H1 (cell line): ENCODE results near the gene MYH7B. TPM values are rescaled to one million over a fixed set of nuclear protein-coding genes. Genes with fewer than 3 reads are reported as not detected.

Experiments used
- CTCF ChIA-PET: fragments of 300-600 bp; sonication (Branson Sonifier 250); formaldehyde crosslinking; loops from one replicate; lab custom pipeline; 2021; ENCODE audit not compliant: partially characterized antibody; lab: Charles Lee
- POLR2A ChIA-PET: fragments of 300-600 bp; sonication (Branson Sonifier 250); formaldehyde crosslinking; loops from one replicate; lab custom pipeline; 2021; ENCODE audit warnings: inconsistent platforms; ENCODE audit not compliant: partially characterized antibody; lab: Charles Lee
- DNase-seq, 2 experiments: peaks; one replicate each; pipeline versions ENCODE4 v3.0.0 to v3.0.0-alpha.2; 2010 to 2022; ENCODE audit warnings: low spot score in 2 of 2, low read depth in 1 of 2, mixed read lengths in 1 of 2
- FAIRE-seq: peaks from 2 replicates; lab custom pipeline; 2011; peaks lifted over from hg19 to GRCh38; lab: Jason Lieb, UNC
- H2AFZ ChIP-seq: 2 replicates; pipeline ENCODE4 v1.8.1; 2012; ENCODE audit warnings: low read length, inconsistent platforms
- H2AK5ac ChIP-seq: 2 replicates; pipeline ENCODE4 v1.6.1; 2013; ENCODE audit warnings: low read depth, low read length
- H2BK120ac ChIP-seq: replicated peaks from 2 replicates; pipeline ENCODE3; 2013; ENCODE audit warnings: low read depth, low read length, inconsistent platforms
- H2BK12ac ChIP-seq: 2 replicates; pipeline ENCODE4 v1.6.1; 2013; ENCODE audit warnings: low read depth, low read length
- H2BK15ac ChIP-seq: 2 replicates; pipeline ENCODE4 v1.6.1; 2013; ENCODE audit warnings: low read length
- H2BK20ac ChIP-seq: 2 replicates; pipeline ENCODE4 v1.6.1; 2013; ENCODE audit warnings: low read length
- H2BK5ac ChIP-seq: 2 replicates; pipeline ENCODE4 v1.6.1; 2013; ENCODE audit warnings: low read depth, low read length
- H3K14ac ChIP-seq: 2 replicates; pipeline ENCODE4 v1.6.1; 2013; ENCODE audit warnings: inconsistent platforms; ENCODE audit not compliant: insufficient read length
- H3K18ac ChIP-seq: 2 replicates; pipeline ENCODE4 v1.6.1; 2013; ENCODE audit warnings: low read length; ENCODE audit errors: extremely low read depth
- H3K23ac ChIP-seq: 2 replicates; pipeline ENCODE4 v1.6.1; 2013; ENCODE audit warnings: inconsistent platforms; ENCODE audit not compliant: insufficient read length
- H3K23me2 ChIP-seq: 2 replicates; pipeline ENCODE4 v1.6.1; 2013; ENCODE audit warnings: low read depth, low read length
- H3K27ac ChIP-seq: 2 replicates; pipeline ENCODE4 v1.6.1; 2011; ENCODE audit warnings: low read depth, low read length, inconsistent platforms
- H3K27me3 ChIP-seq, 4 experiments: replicated peaks in 1 of 4; 1 replicate in 1 of 4; 2 replicates in 3 of 4; pipeline versions ENCODE4 v1.6.1 to v1.8.1; 2011 to 2013; ENCODE audit warnings: low read length in 3 of 4, mild to moderate bottlenecking in 3 of 4, inconsistent platforms in 2 of 4, mixed read lengths in 2 of 4, moderate library complexity in 1 of 4; ENCODE audit not compliant: control insufficient read depth in 3 of 4, insufficient read depth in 3 of 4; ENCODE audit errors: extremely low read depth in 1 of 4
- H3K36me3 ChIP-seq, 4 experiments: 2 replicates each; pipeline versions ENCODE4 v1.6.1 to v1.8.1; 2011 to 2013; ENCODE audit warnings: mild to moderate bottlenecking in 4 of 4, low read length in 3 of 4, moderate library complexity in 2 of 4, control low read depth in 1 of 4, inconsistent platforms in 1 of 4; ENCODE audit not compliant: insufficient read depth in 4 of 4, control insufficient read depth in 2 of 4
- H3K4ac ChIP-seq: replicated peaks from 2 replicates; pipeline ENCODE3; 2013; ENCODE audit warnings: low read length, low read depth, mixed read lengths, inconsistent platforms; ENCODE audit not compliant: insufficient read length
- H3K4me1 ChIP-seq, 4 experiments: replicated peaks in 1 of 4; 1 replicate in 1 of 4; 2 replicates in 3 of 4; pipeline versions ENCODE4 v1.6.1 to v1.8.1; 2011 to 2013; ENCODE audit warnings: low read length in 3 of 4, inconsistent platforms in 2 of 4, mixed read lengths in 1 of 4; ENCODE audit not compliant: insufficient read depth in 4 of 4, control insufficient read depth in 3 of 4
- H3K4me2 ChIP-seq, 2 experiments: 2 replicates each; pipeline versions ENCODE4 v1.6.1 to v1.8.1; 2011 to 2013; ENCODE audit warnings: low read depth in 2 of 2, low read length in 2 of 2, control low read depth in 1 of 2, inconsistent platforms in 1 of 2, mild to moderate bottlenecking in 1 of 2; ENCODE audit not compliant: insufficient read depth in 1 of 2
- H3K4me3 ChIP-seq, 4 experiments: fragments of 200-600, 300-600 bp in 1 of 4; sonication (generic), shearing (Covaris generic), sonication (Bioruptor Twin) in 1 of 4; 2 replicates each; pipeline versions ENCODE4 v1.5.1 to v1.8.1; 2011 to 2016; ENCODE audit warnings: low read length in 4 of 4, low read depth in 3 of 4, control low read depth in 2 of 4, inconsistent platforms in 2 of 4, mild to moderate bottlenecking in 2 of 4, mixed read lengths in 1 of 4, moderate library complexity in 1 of 4; ENCODE audit not compliant: insufficient read depth in 2 of 4; ENCODE audit errors: extremely low read depth in 1 of 4
- H3K56ac ChIP-seq: replicated peaks from 2 replicates; pipeline ENCODE3; 2013; ENCODE audit warnings: low read depth, mild to moderate bottlenecking, mixed read lengths, low read length, inconsistent platforms; ENCODE audit not compliant: insufficient read length
- H3K79me1 ChIP-seq: 2 replicates; pipeline ENCODE4 v1.6.1; 2013; ENCODE audit warnings: low read depth, low read length, control low read depth
- H3K79me2 ChIP-seq, 2 experiments: 2 replicates each; pipeline versions ENCODE4 v1.6.1 to v1.8.1; 2012 to 2013; ENCODE audit warnings: low read length in 2 of 2, mild to moderate bottlenecking in 2 of 2, inconsistent platforms in 1 of 2; ENCODE audit not compliant: insufficient read depth in 2 of 2, control insufficient read depth in 1 of 2
- H3K9ac ChIP-seq, 4 experiments: replicated peaks in 1 of 4; 1 replicate in 1 of 4; 2 replicates in 3 of 4; pipeline versions ENCODE4 v1.6.1 to v1.8.1; 2011 to 2013; ENCODE audit warnings: low read depth in 3 of 4, low read length in 3 of 4, control low read depth in 2 of 4, mild to moderate bottlenecking in 2 of 4, moderate library complexity in 2 of 4, inconsistent platforms in 1 of 4; ENCODE audit errors: extremely low read depth in 1 of 4
- H3K9me3 ChIP-seq, 2 experiments: 2 replicates each; pipeline versions ENCODE4 v1.6.1 to v1.8.1; 2012 to 2013; ENCODE audit warnings: mild to moderate bottlenecking in 2 of 2, moderate library complexity in 2 of 2, control low read depth in 1 of 2, inconsistent platforms in 1 of 2, low read depth in 1 of 2, low read length in 1 of 2, mixed read lengths in 1 of 2; ENCODE audit not compliant: insufficient read depth in 2 of 2
- H4K20me1 ChIP-seq, 2 experiments: replicated peaks in 1 of 2; 2 replicates each; pipeline versions ENCODE3 to v1.8.1; 2011 to 2013; ENCODE audit warnings: inconsistent platforms in 2 of 2, low read length in 2 of 2, mild to moderate bottlenecking in 1 of 2; ENCODE audit not compliant: insufficient read depth in 2 of 2, control insufficient read depth in 1 of 2
- H4K5ac ChIP-seq: 2 replicates; pipeline ENCODE4 v1.6.1; 2013; ENCODE audit warnings: low read length, low read depth, mixed read lengths, inconsistent platforms; ENCODE audit not compliant: insufficient read length
- H4K8ac ChIP-seq: 2 replicates; pipeline ENCODE4 v1.8.0; 2013; ENCODE audit warnings: mild to moderate bottlenecking, moderate library complexity, low read length, inconsistent platforms; ENCODE audit not compliant: insufficient read depth; ENCODE audit errors: extremely low read depth
- H4K91ac ChIP-seq: replicated peaks from 2 replicates; pipeline ENCODE3; 2013; ENCODE audit warnings: low read length, mixed read lengths, inconsistent platforms; ENCODE audit not compliant: insufficient read length
- WGBS, 2 experiments: shearing (Covaris generic) in 1 of 2; methylation state at CpG; one replicate each; pipeline versions ENCODE4 v1.1.6 to v1.1.7; 2013 to 2015; ENCODE audit warnings: low lambda C conversion rate in 2 of 2, mixed read lengths in 2 of 2, inconsistent platforms in 1 of 2, low coverage in 1 of 2, missing lambda C conversion rate in 1 of 2; ENCODE audit not compliant: insufficient replicate concordance in 2 of 2, insufficient coverage in 1 of 2, insufficient read length in 1 of 2; ENCODE audit errors: extremely low coverage in 1 of 2, missing lambda C conversion rate in 1 of 2; 5-methylcytosine and 5-hydroxymethylcytosine counted together
- polyA plus RNA-seq, 7 experiments: library from polyadenylated mRNA; depleted of rRNA in 3 of 7; stranded (reverse) in 5 of 7; unstranded in 2 of 7; fragments of >200 nt in 5 of 7; fragments of 200-250 nt in 2 of 7; gene quantifications; 1 replicate in 5 of 7; 2 replicates in 1 of 7; 4 replicates in 1 of 7; pipeline versions ENCODE4 v1.2.1 to v1.2.3, GENCODE V29; 2011 to 2013; ENCODE audit warnings: missing spikeins in 2 of 7, mixed read lengths in 2 of 7
- total RNA-seq: library from RNA; stranded (reverse); fragmentation: NEBNext Ultra II Directional; extraction: Animal tissue kit (Norgen Biotek cat#: 25700); gene quantifications from 2 replicates; pipeline ENCODE4 v1.2.1, GENCODE V29; 2021

MYH7B gene
- total and polyA plus RNA-seq, 2 of the 8 experiments (the other 6 are each of a cell fraction or from before 2014, with no cell fraction given), result 0.15 to 0.30 TPM

DNA sequence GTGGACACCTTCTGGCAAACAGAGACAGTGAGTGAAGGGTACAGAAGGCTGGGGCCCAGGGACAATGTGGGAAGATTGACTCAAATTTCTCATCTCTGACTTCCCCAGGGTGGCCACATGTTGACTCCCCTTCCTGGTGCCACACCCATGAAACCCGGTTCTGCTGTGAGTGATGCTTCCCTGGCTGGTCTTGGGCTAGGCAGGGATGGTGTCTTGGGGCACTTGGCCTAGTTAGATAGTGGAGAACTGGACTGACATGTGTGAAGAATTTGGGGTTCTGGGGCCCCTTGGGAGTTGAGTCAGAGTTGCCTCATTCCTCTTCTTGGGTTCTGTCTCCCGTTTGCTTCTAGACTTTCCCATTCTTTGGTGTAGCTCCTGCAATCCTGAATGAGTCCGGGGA, 34.2 kb upstream of the MYH7B start:
- H3K4ac ChIP-seq, result no peak overlapping the region
- H3K4me1 ChIP-seq, result no peaks in the 10 kb centered on the region
- no peak overlapping the region for H2BK5ac ChIP-seq
- H2BK20ac ChIP-seq, result no peak overlapping the region
- H4K91ac ChIP-seq, result no peak overlapping the region
- H4K20me1 ChIP-seq, result peaks cover 0 to 4% of the 10 kb centered on the region in 2 experiments
- DNase-seq (no peak), FAIRE-seq (no peak)
- H3K36me3 ChIP-seq, result peaks cover 0 to 12% (median 0%) of the 10 kb centered on the region in 4 experiments; a peak in 3 of 8 replicates
- H3K27ac ChIP-seq, result no peak overlapping the region
- H2BK12ac ChIP-seq, result no peak overlapping the region
- no peak overlapping the region for H3K4me3 ChIP-seq
- no peak overlapping the region for H2AK5ac ChIP-seq
- H2AFZ ChIP-seq, result no peak overlapping the region
- H3K18ac ChIP-seq, result no peak overlapping the region
- no peak overlapping the region for H4K8ac ChIP-seq
- no peak overlapping the region for H3K56ac ChIP-seq
- H3K4me2 ChIP-seq, result no peak overlapping the region
- peaks cover 2 to 4% of the 10 kb centered on the region in 2 experiments; a peak in 2 of 4 replicates for H3K9me3 ChIP-seq
- H3K27me3 ChIP-seq, result no peaks in the 10 kb centered on the region
- H4K5ac ChIP-seq, result no peak overlapping the region
- H3K14ac ChIP-seq, result no peak overlapping the region
- WGBS, 2 experiments, result 82% methylated on average over 3 of the region's 3 CpGs; no CpG with 5 or more reads in 1 of the 2 experiments
- no peak overlapping the region for H3K23ac ChIP-seq
- H2BK15ac ChIP-seq, result no peak overlapping the region
- H3K9ac ChIP-seq, result no peak overlapping the region
- H2BK120ac ChIP-seq, result no peak overlapping the region
- POLR2A ChIA-PET, result interaction anchor here (1.1 kb wide), 1 partner anchor 16 kb away, joined by 3 read pairs; no protein-coding TSS in a partner anchor
- H3K79me1 ChIP-seq, result no peaks in the 10 kb centered on the region; the same call in 1 of the 2 replicates
- no peaks in the 10 kb centered on the region for H3K79me2 ChIP-seq
- no peaks in the 10 kb centered on the region; the same call in 1 of the 2 replicates for H3K23me2 ChIP-seq
- CTCF ChIA-PET, result interaction anchor here (0.9 kb wide), 1 partner anchor 73 kb away, joined by 3 read pairs; no protein-coding TSS in a partner anchor
